ENCODE data around the gene CEBPG.

CEBPG gene
- long read RNA-seq, full-length matches to known transcripts, result 373 of 399 reads
- long read RNA-seq, partial matches to known transcripts, result 12 of 399 reads
- long read RNA-seq, other reads (novel, unspliced or antisense), result 14 of 399 reads

GRCh38 chr19:33373453-33374235 is at the start of gene CEBPG:
Gene CEBPG (plus strand): TSS chr19:33373709. CDS start chr19:33379240, 5,531 bp downstream.
- TF ChIP-seq CTCF (IDR thresholded peaks at IDR 0.05; ENCODE audit: insufficient read depth, low read length) (no peak), POLR2AphosphoS5 (IDR thresholded peaks at IDR 0.05; ENCODE audit: low read depth) (peak; percentile 73)
- peak; percentile 91 to 93 for DNase-seq (ENCODE audit: low read depth in 1 of 2, low spot score in 1 of 2)
- H3K27ac ChIP-seq (replicated peaks), result peak within 1 kb of the TSS; percentile 95
- H3K27me3 ChIP-seq (ENCODE audit: insufficient read depth, poor library complexity, severe bottlenecking), result no peaks in the 10 kb centered on the region
- peak within 1 kb of the TSS; percentile 79 for H3K4me3 ChIP-seq (replicated peaks; ENCODE audit: insufficient read depth, low read length)

GRCh38 chr19:33324628-33325027 is 48.9 kb upstream of the CEBPG start:
- TF ChIP-seq CTCF (IDR thresholded peaks at IDR 0.05; ENCODE audit: insufficient read depth, low read length) (no peak), POLR2AphosphoS5 (IDR thresholded peaks at IDR 0.05; ENCODE audit: low read depth) (no peak), GABPA (IDR thresholded peaks at IDR 0.05; ENCODE audit: low read depth) (no peak), SPI1 (IDR thresholded peaks at IDR 0.05; ENCODE audit: borderline replicate concordance, low read depth) (no peak), REST (IDR thresholded peaks at IDR 0.05; ENCODE audit: insufficient replicate concordance, low read depth) (no peak)
- no peaks in the 10 kb centered on the region for H3K27me3 ChIP-seq (ENCODE audit: insufficient read depth, poor library complexity, severe bottlenecking)
- no peak overlapping the region for H3K4me3 ChIP-seq (replicated peaks; ENCODE audit: insufficient read depth, low read length)
- no peak overlapping the region for H3K27ac ChIP-seq (replicated peaks)
- no peak for DNase-seq (ENCODE audit: low read depth in 1 of 2, low spot score in 1 of 2)

GRCh38 chr19:33325920-33326319 is 47.6 kb upstream of the CEBPG start:
- DNase-seq (ENCODE audit: low read depth in 1 of 2, low spot score in 1 of 2), result no peak
- no peak for TF ChIP-seq POLR2AphosphoS5 (IDR thresholded peaks at IDR 0.05; ENCODE audit: low read depth)
- TF ChIP-seq CTCF (IDR thresholded peaks at IDR 0.05; ENCODE audit: insufficient read depth, low read length), result no peak
- no peak for TF ChIP-seq SPI1 (IDR thresholded peaks at IDR 0.05; ENCODE audit: borderline replicate concordance, low read depth)
- no peak for TF ChIP-seq GABPA (IDR thresholded peaks at IDR 0.05; ENCODE audit: low read depth)
- no peak for TF ChIP-seq REST (IDR thresholded peaks at IDR 0.05; ENCODE audit: insufficient replicate concordance, low read depth)
- Histone ChIP-seq H3K27me3 (ENCODE audit: insufficient read depth, poor library complexity, severe bottlenecking) (no peaks in the 10 kb centered on the region), H3K4me3 (replicated peaks; ENCODE audit: insufficient read depth, low read length) (no peak overlapping the region), H3K27ac (replicated peaks) (no peak overlapping the region)
